Lower lobe of right lung (tissue), 2 donors: ENCODE results near the gene MLYCD. TPM values are rescaled to one million over a fixed set of nuclear protein-coding genes. Genes with fewer than 3 reads are reported as not detected.

Experiments used
- ATAC-seq, 2 donors: fragments of 200-7000 bp; cut with Tn5 transposase; one replicate each; pipeline ENCODE4 v1.9.1; 2020 to 2022; ENCODE audit warnings: mild to moderate bottlenecking in 2 of 2, moderate library complexity in 2 of 2
- DNase-seq: peaks from one replicate; pipeline ENCODE4 v3.0.0-alpha.2; 2020
- H3K27ac ChIP-seq: fragments of 200-600 bp; one replicate; pipeline ENCODE4 v1.8.0; 2022
- H3K27me3 ChIP-seq: fragments of 200-600 bp; one replicate; pipeline ENCODE4 v1.8.0; 2022; ENCODE audit warnings: low read depth
- H3K36me3 ChIP-seq: fragments of 200-600 bp; one replicate; pipeline ENCODE4 v1.8.0; 2022; ENCODE audit warnings: mild to moderate bottlenecking
- H3K4me1 ChIP-seq: fragments of 200-600 bp; one replicate; pipeline ENCODE4 v1.8.0; 2022
- H3K4me3 ChIP-seq: fragments of 200-600 bp; one replicate; pipeline ENCODE4 v1.8.0; 2022; ENCODE audit warnings: mild to moderate bottlenecking
- H3K9me3 ChIP-seq: fragments of 200-600 bp; one replicate; pipeline ENCODE4 v1.8.0; 2022
- CTCF ChIP-seq: fragments of 200-600 bp; IDR thresholded peaks from one replicate; pipeline ENCODE4 v1.8.0; 2022; ENCODE audit warnings: antibody characterized with exemption, mild to moderate bottlenecking
- intact Hi-C: fragments of 100-400 bp; cut with DNase I; formaldehyde crosslinking; loops from one replicate; pipeline ENCODE4 v1.11.0; 2022
- total RNA-seq: library from RNA; stranded (reverse); fragmentation: NEBNext Ultra II Directional; extraction: Animal tissue kit (Norgen Biotek cat#: 25700); gene quantifications from one replicate; pipeline ENCODE4 v1.2.1, GENCODE V29; 2021
- donor health status: DM: no; HTN: yes; CAD: no; lungs with severe emphysema.

The MLYCD gene
- total RNA-seq, 1 donor from 2014 or later: 9.1 TPM

GRCh38 chr16:83899272-83899897, 470 bp downstream of the MLYCD start:
- peak; percentile 60 to 66 for ATAC-seq
- Histone ChIP-seq H3K9me3 (no peaks in the 10 kb centered on the region), H3K27ac (peak overlapping the region; percentile 98), H3K4me1 (peaks cover 26% of the 10 kb centered on the region), H3K36me3 (no peaks in the 10 kb centered on the region), H3K4me3 (peak overlapping the region; percentile 92), H3K27me3 (no peaks in the 10 kb centered on the region)
- intact Hi-C loops: no loop called here
- peak; percentile 75 for DNase-seq
- TF ChIP-seq CTCF: no peak

GRCh38 chr16:83899978-83900377, 1.1 kb downstream of the MLYCD start:
- ATAC-seq (no peak), DNase-seq (no peak)
- peak overlapping the region; percentile 92 for H3K4me3 ChIP-seq
- no peaks in the 10 kb centered on the region for H3K36me3 ChIP-seq
- peak overlapping the region; percentile 98 for H3K27ac ChIP-seq
- H3K27me3 ChIP-seq: no peaks in the 10 kb centered on the region
- no peak for TF ChIP-seq CTCF
- intact Hi-C loops: no loop called here
- H3K4me1 ChIP-seq: peaks cover 26% of the 10 kb centered on the region
- no peaks in the 10 kb centered on the region for H3K9me3 ChIP-seq

- ATAC-seq: no peak
- H3K36me3 ChIP-seq: peaks cover 1% of the 10 kb centered on the region
- H3K27me3 ChIP-seq: no peaks in the 10 kb centered on the region
- H3K9me3 ChIP-seq: no peaks in the 10 kb centered on the region
- no peak for TF ChIP-seq CTCF
- intact Hi-C loops: no loop called here
- H3K4me3 ChIP-seq: no peak overlapping the region
- H3K27ac ChIP-seq: no peak overlapping the region
- no peak for DNase-seq
- peaks cover 26% of the 10 kb centered on the region for H3K4me1 ChIP-seq
Observed at GRCh38 chr16:83900571-83900970, 1.7 kb downstream of the MLYCD start.

GRCh38 chr16:83901101-83901500, 2.2 kb downstream of the MLYCD start:
- H3K9me3 ChIP-seq: no peaks in the 10 kb centered on the region
- H3K4me1 ChIP-seq: peaks cover 26% of the 10 kb centered on the region
- H3K36me3 ChIP-seq: peaks cover 7% of the 10 kb centered on the region
- no peak for DNase-seq
- no peak for TF ChIP-seq CTCF
- no peak overlapping the region for H3K27ac ChIP-seq
- H3K4me3 ChIP-seq: no peak overlapping the region
- intact Hi-C loops: no loop called here
- H3K27me3 ChIP-seq: no peaks in the 10 kb centered on the region
- no peak for ATAC-seq

GRCh38 chr16:83903751-83904150, 4.8 kb downstream of the MLYCD start:
- peaks cover 18% of the 10 kb centered on the region for H3K4me1 ChIP-seq
- no peak for DNase-seq
- H3K27ac ChIP-seq: no peak overlapping the region
- intact Hi-C loops: no loop called here
- H3K27me3 ChIP-seq: no peaks in the 10 kb centered on the region
- H3K36me3 ChIP-seq: peaks cover 32% of the 10 kb centered on the region
- no peak for ATAC-seq
- no peak for TF ChIP-seq CTCF
- H3K4me3 ChIP-seq: no peak overlapping the region
- no peaks in the 10 kb centered on the region for H3K9me3 ChIP-seq
